SH-SY5Y (cell line): ENCODE results near the gene MYBPC1.

Source experiments
- GATA2 ChIP-seq: IDR thresholded peaks from 2 replicates; pipeline ENCODE4 v1.6.1; 2011; ENCODE audit warnings: mild to moderate bottlenecking, low read depth, low read length
- GATA3 ChIP-seq: IDR thresholded peaks from 2 replicates; pipeline ENCODE4 v1.6.1; 2011; ENCODE audit warnings: low read depth, mild to moderate bottlenecking, low read length, moderate library complexity

The MYBPC1 gene

DNA sequence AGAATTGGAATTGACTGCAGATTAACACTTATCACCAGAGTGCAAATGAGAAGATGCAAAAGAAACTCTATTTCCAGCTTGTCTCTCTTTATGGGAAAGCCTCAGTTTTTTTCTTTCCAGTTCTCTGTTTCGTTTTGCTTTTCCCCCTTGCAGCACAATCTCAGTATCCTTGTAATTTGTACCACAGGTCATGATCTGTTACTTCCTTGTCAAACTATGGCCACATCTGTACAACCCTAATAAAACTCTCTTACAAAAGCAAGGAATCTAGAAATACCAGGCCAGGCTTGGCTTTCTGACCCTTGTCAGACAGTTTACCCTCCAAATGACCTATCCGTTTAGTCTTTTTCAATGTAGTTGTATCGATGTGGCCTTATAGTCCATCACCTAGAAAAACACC lies 33.9 kb downstream of the MYBPC1 start:
- TF ChIP-seq GATA3: no peak
- no peak for TF ChIP-seq GATA2

- TF ChIP-seq GATA2 (no peak), GATA3 (no peak)
Measured at GRCh38 chr12:101634724-101635123, 40.0 kb downstream of the MYBPC1 start.

DNA sequence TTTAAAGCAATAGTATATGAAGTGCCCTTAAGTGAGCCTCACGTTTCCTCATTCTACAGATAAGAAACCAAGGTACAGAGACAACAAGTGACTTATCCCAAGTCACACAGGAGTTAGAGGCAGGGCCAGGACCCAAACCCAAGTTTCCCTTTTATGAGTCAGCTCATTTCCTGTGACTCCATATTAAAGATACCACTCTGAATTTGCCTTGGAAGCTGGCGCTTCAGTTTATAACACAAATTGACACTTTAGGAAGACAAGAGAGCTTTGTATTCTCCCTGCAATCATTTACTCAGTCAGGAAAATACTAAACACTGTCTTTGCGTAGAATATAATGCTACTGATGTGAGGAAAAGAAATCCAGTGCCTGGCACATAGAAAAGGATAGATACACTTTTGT lies 43.2 kb downstream of the MYBPC1 start:
- TF ChIP-seq GATA2: no peak
- TF ChIP-seq GATA3: no peak

DNA sequence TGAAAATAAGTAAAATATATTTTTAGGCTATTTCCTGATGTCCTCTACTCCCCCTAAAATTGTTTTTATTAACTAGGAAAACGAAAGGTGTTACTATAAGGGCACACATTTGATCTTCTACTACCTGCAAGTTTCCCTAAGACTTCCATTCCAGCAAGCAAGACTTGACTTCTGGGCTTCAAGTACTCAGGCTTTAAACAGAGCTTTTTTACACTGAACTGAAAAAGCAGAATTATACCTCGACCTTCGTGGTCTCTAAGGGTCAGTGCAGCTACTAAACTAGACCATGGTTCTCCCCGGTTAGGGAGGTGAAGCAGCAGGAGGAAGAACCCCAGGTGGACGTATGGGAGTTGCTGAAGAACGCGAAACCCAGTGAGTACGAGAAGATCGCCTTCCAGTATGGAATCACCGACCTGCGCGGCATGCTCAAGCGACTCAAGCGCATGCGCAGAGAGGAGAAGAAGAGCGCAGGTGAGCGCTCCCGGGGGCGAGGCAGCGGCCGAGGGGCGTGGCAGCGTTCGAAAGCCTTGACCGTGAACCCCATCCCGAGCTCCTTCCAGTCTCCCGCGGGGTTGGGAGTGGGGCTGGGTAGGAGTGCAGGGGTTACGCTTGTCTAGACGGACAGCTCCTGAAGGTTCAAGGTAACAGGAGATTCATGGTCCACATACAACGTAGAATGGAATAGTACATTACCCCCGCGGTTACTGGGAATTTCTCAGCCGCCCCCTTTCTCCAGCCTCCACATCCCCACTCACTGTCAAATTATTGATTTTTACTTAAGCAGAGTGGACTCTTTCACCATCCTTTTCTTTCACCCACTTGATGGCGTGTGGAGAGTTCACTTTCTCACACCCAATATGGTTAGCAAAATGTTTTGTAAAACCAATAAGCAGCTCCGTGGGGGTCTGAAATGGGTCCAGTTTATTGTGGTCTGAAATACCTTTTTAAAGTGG lies 47.6 kb downstream of the MYBPC1 start:
- TF ChIP-seq GATA3: no peak
- TF ChIP-seq GATA2: no peak

DNA sequence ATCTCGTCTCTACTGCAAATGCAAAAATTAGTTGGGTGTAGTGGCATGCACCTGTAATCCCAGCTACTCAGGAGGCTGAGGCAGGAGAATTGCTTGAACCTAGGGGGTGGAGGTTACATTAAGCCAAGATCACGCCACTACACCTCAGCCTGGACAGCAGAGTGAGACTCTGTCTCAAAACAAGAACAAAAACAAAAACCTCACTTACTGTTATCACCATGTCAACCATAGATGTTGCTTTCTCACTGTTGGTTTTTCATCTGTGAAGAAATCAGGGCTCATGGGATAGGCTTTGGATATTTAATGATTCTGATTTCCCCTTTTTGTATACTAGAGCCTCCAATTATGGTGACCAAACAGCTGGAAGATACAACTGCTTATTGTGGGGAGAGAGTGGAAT lies 52.9 kb downstream of the MYBPC1 start:
- TF ChIP-seq GATA3 (no peak), GATA2 (no peak)

DNA sequence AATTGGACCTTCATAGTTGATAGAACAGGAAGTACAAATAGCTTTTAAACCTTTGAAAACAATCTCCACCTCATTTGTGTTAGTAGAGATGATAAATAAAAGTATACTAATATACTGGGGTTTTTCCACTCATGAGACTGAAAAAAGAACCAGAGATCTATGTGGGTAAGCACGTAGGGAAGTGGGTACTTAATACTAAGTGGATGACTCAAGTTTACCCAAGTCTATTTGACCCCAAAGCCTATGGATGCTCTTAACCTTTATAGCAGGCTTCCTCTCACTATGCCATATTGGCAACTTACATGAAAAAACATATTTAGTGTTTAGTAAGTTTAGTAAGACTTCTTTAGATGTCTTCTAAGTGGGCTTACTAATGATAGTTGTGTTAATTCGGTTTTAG lies 53.4 kb downstream of the MYBPC1 start:
- TF ChIP-seq GATA2: no peak

- no peak for TF ChIP-seq GATA3
- no peak for TF ChIP-seq GATA2
Measured at GRCh38 chr12:101650346-101651117, 55.8 kb downstream of the MYBPC1 start.

DNA sequence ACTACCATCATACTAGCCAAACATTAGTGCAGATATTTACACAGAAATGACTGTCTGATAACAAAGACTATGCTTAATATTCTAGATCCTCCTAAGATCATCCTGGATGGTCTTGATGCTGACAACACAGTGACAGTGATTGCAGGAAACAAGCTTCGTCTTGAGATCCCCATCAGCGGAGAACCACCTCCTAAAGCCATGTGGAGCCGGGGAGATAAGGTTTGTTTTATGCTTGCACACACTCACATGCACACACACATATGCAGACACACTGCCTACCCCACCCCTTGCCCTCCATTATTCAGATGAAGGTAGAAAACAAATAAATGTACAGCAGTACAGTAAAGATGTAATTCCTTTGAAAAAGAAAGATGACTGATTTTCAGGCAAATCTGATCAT lies 58.3 kb downstream of the MYBPC1 start:
- no peak for TF ChIP-seq GATA3
- TF ChIP-seq GATA2: no peak

GRCh38 chr12:101653503-101653902 lies 58.7 kb downstream of the MYBPC1 start:
- TF ChIP-seq GATA3 (no peak), GATA2 (no peak)

DNA sequence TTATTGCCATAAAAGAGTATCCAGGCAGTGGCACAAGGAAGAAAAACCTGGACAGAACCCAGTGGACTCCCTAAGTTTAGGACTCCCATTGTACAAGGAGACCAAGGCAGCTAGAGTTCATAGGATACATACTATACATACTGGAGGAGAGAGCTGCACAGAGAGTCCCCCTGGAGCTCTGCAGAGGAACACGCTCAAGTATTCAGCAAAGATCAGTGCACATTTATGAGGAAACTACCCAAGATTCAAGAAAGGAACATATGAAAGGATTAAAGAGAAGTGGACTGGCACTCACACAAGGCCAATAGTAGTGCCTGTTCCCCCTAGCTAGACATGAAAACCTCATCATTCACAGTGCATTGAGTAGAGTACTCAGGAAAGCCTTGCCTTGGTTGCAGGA lies 59.7 kb downstream of the MYBPC1 start:
- TF ChIP-seq GATA3 (no peak), GATA2 (no peak)

DNA sequence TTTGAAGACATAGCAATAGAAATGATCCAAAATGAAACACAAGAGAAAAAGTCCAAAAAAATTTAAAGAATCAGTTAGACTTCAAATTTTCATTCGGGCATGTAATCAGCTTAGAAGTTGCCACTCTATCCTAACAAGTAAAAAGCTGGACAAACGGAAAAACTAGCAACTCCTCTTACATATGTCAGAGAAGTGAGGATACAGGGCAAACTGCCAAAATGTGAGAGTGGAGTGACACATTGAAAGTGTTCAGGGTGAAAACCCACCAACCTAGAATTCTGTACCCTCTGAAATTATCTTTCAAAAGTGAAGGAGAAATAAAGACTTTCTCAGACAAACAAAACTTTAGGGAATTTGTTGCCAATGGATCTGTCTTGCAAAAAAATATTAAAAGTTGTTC lies 60.6 kb downstream of the MYBPC1 start:
- no peak for TF ChIP-seq GATA3
- no peak for TF ChIP-seq GATA2

DNA sequence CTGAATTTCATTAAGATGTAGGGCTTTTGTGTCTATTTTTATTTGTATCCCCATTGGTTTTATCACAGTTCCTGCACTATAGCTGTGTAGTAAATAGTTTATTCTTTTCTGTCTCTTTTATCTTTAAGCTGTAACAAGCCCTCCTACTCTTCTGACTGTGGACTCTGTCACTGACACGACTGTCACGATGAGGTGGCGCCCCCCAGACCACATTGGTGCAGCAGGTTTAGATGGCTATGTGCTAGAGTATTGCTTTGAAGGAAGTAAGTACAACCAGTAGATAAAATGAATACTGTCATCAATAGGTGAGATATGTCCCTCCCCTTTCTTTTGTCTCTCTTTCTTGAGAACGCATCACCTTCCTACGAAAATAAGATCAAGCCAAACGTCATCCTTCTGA lies 68.5 kb downstream of the MYBPC1 start:
- TF ChIP-seq GATA3 (no peak), GATA2 (no peak)

GRCh38 chr12:101664992-101665391 lies 70.2 kb downstream of the MYBPC1 start:
- no peak for TF ChIP-seq GATA2
- TF ChIP-seq GATA3: no peak

DNA sequence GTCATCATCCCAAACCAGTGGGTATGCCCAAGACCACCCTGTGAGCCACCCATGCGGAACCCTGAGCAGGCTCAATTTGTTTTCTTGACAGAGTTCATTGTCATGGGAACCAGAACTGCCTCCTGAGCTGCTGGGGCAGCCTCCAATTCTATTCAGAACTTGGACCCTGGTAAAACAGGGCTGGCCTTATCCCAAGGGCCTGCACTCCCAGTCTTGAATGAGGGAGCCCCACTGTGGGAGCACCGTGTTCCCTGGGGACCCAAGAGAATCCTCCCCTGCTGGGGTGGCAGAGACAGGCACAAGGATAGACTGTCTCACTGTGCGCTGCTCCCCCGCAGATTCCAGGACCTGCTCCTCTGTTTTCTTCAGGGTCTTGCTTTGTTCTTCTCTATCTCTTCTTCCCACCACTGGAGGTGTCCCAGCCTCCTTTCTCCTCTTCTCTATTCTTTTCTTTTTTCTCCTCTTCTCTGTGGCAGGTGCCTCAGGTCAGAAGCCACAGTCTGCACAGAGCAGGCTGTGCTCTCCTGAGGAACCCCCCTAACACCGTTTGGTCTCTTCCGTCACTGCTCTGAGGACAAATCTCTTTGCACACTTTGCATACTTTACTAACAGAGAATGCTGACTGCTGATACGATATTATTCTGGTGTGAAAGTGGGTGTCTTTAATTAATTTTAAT lies 71.4 kb downstream of the MYBPC1 start:
- TF ChIP-seq GATA3 (no peak), GATA2 (no peak)
